Ovary (tissue), 3 donors: ENCODE measurements around the gene ALOX5AP.

Experiments used
- CTCF ChIP-seq, 3 donors: fragments of 450-650 bp in 2 of 3; fragments of 200-600 bp in 1 of 3; IDR thresholded peaks; one replicate each; pipeline versions ENCODE4 v1.5.1 to v1.8.0; 2016 to 2022; ENCODE audit warnings: antibody characterized with exemption in 3 of 3, mild to moderate bottlenecking in 1 of 3
- POLR2A ChIP-seq: fragments of 450-650 bp; IDR thresholded peaks from one replicate; pipeline ENCODE4 v1.6.1; 2017; ENCODE audit warnings: antibody characterized with exemption, mild to moderate bottlenecking, moderate library complexity
- donor health status: DM: no; HTN: no; CAD: no.

- no peak for TF ChIP-seq CTCF (IDR thresholded peaks at IDR 0.05)
- TF ChIP-seq POLR2A, result no peak
These were observed 3.3 kb downstream of the ALOX5AP start for GRCh38 chr13:30738526-30739236.
